Measurements from ENCODE around the gene NELFE.
A peak's percentile ranks its signal among the peaks of the same experiment; 100 is the strongest.

Gene NELFE

GRCh38 chr6:31954511-31954910 lies 4.3 kb downstream of the NELFE start:
- no peak overlapping the region for H3K4me3 ChIP-seq (ENCODE audit: low read depth, low read length)
- DNase-seq (ENCODE audit: low read depth) = no peak
- TF ChIP-seq, protein P1, sequence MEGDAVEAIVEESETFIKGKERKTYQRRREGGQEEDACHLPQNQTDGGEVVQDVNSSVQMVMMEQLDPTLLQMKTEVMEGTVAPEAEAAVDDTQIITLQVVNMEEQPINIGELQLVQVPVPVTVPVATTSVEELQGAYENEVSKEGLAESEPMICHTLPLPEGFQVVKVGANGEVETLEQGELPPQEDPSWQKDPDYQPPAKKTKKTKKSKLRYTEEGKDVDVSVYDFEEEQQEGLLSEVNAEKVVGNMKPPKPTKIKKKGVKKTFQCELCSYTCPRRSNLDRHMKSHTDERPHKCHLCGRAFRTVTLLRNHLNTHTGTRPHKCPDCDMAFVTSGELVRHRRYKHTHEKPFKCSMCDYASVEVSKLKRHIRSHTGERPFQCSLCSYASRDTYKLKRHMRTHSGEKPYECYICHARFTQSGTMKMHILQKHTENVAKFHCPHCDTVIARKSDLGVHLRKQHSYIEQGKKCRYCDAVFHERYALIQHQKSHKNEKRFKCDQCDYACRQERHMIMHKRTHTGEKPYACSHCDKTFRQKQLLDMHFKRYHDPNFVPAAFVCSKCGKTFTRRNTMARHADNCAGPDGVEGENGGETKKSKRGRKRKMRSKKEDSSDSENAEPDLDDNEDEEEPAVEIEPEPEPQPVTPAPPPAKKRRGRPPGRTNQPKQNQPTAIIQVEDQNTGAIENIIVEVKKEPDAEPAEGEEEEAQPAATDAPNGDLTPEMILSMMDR (conservative IDR thresholded peaks at IDR 0.05; ENCODE audit: low read depth, low read length) = no peak

DNA sequence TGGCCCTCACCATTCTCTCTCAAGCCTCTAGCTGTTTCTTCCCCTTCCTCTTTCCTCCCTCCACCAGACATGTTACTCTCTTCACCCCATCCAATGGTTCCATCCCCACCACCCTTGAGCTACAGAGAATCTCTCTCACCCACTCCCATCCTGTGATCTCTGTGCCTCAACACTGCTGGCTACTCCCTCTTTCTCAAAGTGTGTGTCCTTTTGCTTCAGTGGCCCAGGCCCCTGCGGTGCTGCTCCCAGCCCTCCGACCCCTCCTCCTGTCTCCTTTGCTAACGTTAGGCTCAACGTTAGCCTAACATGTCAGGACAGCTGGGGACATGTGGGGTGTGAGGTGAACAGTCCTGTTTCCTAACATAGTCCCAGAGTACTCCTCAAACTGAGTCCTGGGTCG lies 5.9 kb downstream of the NELFE start:
- TF ChIP-seq, protein P1 (conservative IDR thresholded peaks at IDR 0.05; ENCODE audit: low read depth, low read length) = no peak
- H3K4me3 ChIP-seq (ENCODE audit: low read depth, low read length) = no peak overlapping the region
- DNase-seq (ENCODE audit: low read depth) = no peak

DNA sequence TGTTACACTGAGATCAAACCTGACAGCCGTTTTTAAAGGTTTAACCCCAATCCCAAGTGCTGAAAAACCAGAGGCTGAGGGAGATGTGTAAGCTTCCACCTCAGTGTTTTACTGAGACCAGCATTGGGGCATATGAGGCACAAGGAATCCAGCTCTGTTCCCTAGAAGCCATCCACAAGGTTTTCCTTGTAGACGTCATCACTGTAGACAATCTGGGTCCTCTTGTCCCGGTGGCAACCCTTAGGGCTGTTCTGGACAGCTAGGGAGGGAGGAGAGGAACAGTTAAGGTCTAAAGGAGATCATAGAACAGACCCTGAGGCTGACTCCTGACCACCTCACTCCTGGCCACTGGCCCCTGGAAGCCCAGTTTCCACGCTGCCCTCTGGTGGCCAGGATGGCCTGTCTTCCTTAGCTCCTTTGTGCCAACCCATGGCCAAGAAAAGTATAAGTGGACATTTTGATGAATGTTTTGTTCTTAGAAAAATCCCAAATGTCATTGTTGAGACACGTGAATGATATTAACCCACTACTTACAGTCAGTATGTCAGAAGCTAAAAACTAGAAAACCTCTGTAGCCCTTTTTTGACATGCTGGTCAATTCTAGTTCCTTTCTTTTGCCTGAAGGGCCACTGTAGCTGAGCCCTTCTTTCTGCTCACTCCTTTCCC lies 6.5 kb downstream of the NELFE start:
- DNase-seq (ENCODE audit: low read depth) = peak; percentile 78
- H3K4me3 ChIP-seq (ENCODE audit: low read depth, low read length) = no peak overlapping the region
- TF ChIP-seq, protein P1 (conservative IDR thresholded peaks at IDR 0.05; ENCODE audit: low read depth, low read length) = peak; percentile 94

GRCh38 chr6:31949926-31950548 lies 8.7 kb downstream of the NELFE start:
- no peak for DNase-seq (ENCODE audit: low read depth)
- H3K4me3 ChIP-seq (ENCODE audit: low read depth, low read length) = no peak overlapping the region
- TF ChIP-seq, protein P1 (conservative IDR thresholded peaks at IDR 0.05; ENCODE audit: low read depth, low read length) = no peak

- no peak overlapping the region for H3K4me3 ChIP-seq (ENCODE audit: low read depth, low read length)
- TF ChIP-seq, protein P1 (conservative IDR thresholded peaks at IDR 0.05; ENCODE audit: low read depth, low read length) = no peak
- peak; percentile 46 for DNase-seq (ENCODE audit: low read depth)
Observed at GRCh38 chr6:31948753-31949413, 9.9 kb downstream of the NELFE start.

DNA sequence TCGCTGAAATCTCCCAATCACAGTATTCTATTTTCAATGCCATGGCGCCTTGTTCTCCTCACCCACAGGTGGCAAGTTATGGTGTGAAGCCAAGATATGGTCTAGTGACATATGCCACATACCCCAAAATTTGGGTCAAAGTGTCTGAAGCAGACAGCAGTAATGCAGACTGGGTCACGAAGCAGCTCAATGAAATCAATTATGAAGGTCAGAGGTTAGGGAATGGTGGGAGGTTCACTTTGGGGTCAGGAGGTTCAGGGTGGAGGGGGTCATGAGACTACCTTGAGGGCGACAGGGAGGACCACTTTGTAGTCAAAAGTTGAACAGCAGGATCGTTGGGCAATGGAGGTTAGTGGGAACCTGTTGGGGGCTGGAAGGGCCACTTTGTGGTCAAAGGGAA lies 10.5 kb downstream of the NELFE start:
- H3K4me3 ChIP-seq (ENCODE audit: low read depth, low read length) = no peak overlapping the region
- no peak for DNase-seq (ENCODE audit: low read depth)
- TF ChIP-seq, protein P1 (conservative IDR thresholded peaks at IDR 0.05; ENCODE audit: low read depth, low read length) = no peak
